ENCODE results near the gene HECTD4. TPM values are rescaled to one million over a fixed set of nuclear protein-coding genes. Genes with fewer than 3 reads are reported as not detected.

Gene HECTD4
- total RNA-seq, 1 experiment from 2014 or later = 51.3 TPM

DNA sequence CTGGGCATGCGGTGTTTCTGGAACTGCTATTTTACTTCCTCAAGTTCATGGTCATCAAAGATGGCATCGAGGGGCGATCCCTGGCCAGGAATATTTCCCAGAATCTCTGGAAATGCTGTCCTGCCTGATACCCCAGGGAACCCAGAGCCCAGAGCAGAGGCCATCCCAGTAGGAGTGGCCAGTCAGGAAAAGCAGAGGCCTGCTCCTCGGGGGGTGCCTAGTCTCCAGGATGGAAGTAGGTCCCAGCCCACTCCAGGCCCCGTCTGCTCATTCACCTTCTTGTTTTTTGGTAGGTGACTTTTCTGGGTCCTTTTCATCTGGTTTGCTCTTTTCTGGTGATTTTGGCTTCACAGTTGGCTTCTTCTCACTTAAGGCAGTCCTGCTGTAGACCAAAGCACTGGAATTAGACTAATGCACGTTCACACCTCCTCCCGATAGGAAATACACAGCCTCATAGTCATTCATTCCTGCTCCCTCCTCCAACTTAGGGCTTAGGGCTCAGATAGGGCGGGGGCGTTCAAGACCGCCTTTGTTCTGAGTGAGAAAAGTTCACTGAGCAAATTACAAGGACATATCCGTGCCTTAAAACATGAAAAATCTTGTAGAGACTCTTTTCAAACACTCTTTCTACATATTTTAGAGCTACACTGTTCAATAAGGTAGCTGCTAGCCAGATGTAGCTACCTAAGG, 205.8 kb downstream of the HECTD4 start:
- no peak for DNase-seq (ENCODE audit: low read depth, low spot score)
- H3K4me1 ChIP-seq (ENCODE audit: control insufficient read depth, insufficient read depth, low read length) = no peaks in the 10 kb centered on the region
- CTCF ChIA-PET = no interaction called here
- intact Hi-C loops (cut with micrococcal nuclease; ENCODE audit: unreplicated experiment) = no loop called here
- in situ Hi-C loops (cut with HindIII; ENCODE audit: low pct_unique_long_range_greater_than_20kb, low sequenced_read_pairs) = no loop called here
- POLR2A ChIA-PET = no interaction called here
- H3K4me3 ChIP-seq (ENCODE audit: low read depth in 2 of 2, low read length in 2 of 2) = no peak overlapping the region
- H3K36me3 ChIP-seq (ENCODE audit: control insufficient read depth, insufficient read depth, low read length) = peaks cover 2% of the 10 kb centered on the region; the same call in 1 of the 2 replicates
- no peak for ATAC-seq
- H3K27me3 ChIP-seq (ENCODE audit: control insufficient read depth, insufficient read depth, low read length) = no peaks in the 10 kb centered on the region
- H3K27ac ChIP-seq (ENCODE audit: low read length) = no peak overlapping the region
- BruUV-seq (replicated peaks) = no TSS peak
- TF ChIP-seq, protein P1, sequence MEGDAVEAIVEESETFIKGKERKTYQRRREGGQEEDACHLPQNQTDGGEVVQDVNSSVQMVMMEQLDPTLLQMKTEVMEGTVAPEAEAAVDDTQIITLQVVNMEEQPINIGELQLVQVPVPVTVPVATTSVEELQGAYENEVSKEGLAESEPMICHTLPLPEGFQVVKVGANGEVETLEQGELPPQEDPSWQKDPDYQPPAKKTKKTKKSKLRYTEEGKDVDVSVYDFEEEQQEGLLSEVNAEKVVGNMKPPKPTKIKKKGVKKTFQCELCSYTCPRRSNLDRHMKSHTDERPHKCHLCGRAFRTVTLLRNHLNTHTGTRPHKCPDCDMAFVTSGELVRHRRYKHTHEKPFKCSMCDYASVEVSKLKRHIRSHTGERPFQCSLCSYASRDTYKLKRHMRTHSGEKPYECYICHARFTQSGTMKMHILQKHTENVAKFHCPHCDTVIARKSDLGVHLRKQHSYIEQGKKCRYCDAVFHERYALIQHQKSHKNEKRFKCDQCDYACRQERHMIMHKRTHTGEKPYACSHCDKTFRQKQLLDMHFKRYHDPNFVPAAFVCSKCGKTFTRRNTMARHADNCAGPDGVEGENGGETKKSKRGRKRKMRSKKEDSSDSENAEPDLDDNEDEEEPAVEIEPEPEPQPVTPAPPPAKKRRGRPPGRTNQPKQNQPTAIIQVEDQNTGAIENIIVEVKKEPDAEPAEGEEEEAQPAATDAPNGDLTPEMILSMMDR (IDR thresholded peaks at IDR 0.05) = no peak
- TF ChIP-seq, protein P2, sequence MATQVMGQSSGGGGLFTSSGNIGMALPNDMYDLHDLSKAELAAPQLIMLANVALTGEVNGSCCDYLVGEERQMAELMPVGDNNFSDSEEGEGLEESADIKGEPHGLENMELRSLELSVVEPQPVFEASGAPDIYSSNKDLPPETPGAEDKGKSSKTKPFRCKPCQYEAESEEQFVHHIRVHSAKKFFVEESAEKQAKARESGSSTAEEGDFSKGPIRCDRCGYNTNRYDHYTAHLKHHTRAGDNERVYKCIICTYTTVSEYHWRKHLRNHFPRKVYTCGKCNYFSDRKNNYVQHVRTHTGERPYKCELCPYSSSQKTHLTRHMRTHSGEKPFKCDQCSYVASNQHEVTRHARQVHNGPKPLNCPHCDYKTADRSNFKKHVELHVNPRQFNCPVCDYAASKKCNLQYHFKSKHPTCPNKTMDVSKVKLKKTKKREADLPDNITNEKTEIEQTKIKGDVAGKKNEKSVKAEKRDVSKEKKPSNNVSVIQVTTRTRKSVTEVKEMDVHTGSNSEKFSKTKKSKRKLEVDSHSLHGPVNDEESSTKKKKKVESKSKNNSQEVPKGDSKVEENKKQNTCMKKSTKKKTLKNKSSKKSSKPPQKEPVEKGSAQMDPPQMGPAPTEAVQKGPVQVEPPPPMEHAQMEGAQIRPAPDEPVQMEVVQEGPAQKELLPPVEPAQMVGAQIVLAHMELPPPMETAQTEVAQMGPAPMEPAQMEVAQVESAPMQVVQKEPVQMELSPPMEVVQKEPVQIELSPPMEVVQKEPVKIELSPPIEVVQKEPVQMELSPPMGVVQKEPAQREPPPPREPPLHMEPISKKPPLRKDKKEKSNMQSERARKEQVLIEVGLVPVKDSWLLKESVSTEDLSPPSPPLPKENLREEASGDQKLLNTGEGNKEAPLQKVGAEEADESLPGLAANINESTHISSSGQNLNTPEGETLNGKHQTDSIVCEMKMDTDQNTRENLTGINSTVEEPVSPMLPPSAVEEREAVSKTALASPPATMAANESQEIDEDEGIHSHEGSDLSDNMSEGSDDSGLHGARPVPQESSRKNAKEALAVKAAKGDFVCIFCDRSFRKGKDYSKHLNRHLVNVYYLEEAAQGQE (IDR thresholded peaks at IDR 0.05; ENCODE audit: insufficient read depth in 1 of 2, low read depth in 2 of 2, low read length in 1 of 2) = no peak
- TF ChIP-seq SIN3A (IDR thresholded peaks at IDR 0.05; ENCODE audit: borderline replicate concordance, insufficient read depth, low read depth, low read length) (no peak), TCF7L2 (IDR thresholded peaks at IDR 0.05; ENCODE audit: low read depth, low read length) (no peak)
- no peaks in the 10 kb centered on the region for H3K9me3 ChIP-seq (ENCODE audit: control insufficient read depth, insufficient read depth, low read depth, low read length)

DNA sequence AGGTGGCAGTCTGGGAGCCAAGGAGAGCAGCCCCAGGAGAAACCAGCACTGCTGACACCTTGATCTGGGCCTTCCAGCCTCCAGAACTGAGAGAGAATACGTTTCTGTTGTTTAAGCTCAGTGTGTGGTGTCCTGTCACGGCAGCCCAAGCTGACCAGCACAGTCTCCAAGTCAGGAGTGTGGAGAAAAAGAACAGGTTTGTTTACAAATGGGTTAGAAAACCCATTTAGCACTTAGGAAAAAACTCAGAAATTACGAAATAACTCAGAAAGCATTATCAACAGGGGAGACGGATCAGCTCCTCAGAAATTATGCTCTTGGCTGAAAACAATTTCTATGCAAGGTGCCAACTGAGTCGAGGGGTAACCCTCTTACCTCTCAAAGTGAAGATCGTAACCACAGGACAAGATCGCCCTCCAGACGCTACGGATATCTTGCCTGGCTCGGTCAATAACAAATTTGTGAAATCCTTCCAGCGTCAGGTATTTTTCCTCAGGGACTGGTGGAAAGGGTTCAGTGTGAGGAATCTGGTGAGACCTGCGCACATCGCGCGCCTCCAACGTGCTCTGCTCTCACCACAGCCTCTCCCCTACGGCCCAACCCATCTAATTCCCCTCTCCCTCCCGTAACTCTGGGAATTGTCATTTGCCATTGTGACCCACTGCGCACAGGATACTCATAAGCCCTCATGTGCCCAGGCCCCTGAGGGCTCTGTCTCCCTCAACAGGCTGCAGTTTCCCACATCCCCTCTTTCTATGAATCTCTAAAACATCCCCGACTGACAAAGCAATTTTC, 206.7 kb downstream of the HECTD4 start:
- TF ChIP-seq, protein P2 (IDR thresholded peaks at IDR 0.05; ENCODE audit: insufficient read depth in 1 of 2, low read depth in 2 of 2, low read length in 1 of 2) = no peak
- TF ChIP-seq, protein P1 (IDR thresholded peaks at IDR 0.05) = no peak
- no peak for DNase-seq (ENCODE audit: low read depth, low spot score)
- in situ Hi-C loops (cut with HindIII; ENCODE audit: low pct_unique_long_range_greater_than_20kb, low sequenced_read_pairs) (no loop called here), intact Hi-C loops (cut with micrococcal nuclease; ENCODE audit: unreplicated experiment) (no loop called here)
- POLR2A ChIA-PET = no interaction called here
- Histone ChIP-seq H3K4me3 (ENCODE audit: low read depth in 2 of 2, low read length in 2 of 2) (no peak overlapping the region), H3K36me3 (ENCODE audit: control insufficient read depth, insufficient read depth, low read length) (peaks cover 2% of the 10 kb centered on the region; the same call in 1 of the 2 replicates), H3K4me1 (ENCODE audit: control insufficient read depth, insufficient read depth, low read length) (no peaks in the 10 kb centered on the region), H3K27me3 (ENCODE audit: control insufficient read depth, insufficient read depth, low read length) (no peaks in the 10 kb centered on the region), H3K9me3 (ENCODE audit: control insufficient read depth, insufficient read depth, low read depth, low read length) (no peaks in the 10 kb centered on the region), H3K27ac (ENCODE audit: low read length) (no peak overlapping the region)
- CTCF ChIA-PET = no interaction called here
- BruUV-seq (replicated peaks) = no TSS peak
- ATAC-seq = no peak

Data from Panc1 (cell line).